T47D (cell line): ENCODE results near the gene WDR47.
"Not testable (repeated sequence)": the region's sequence is repeated elsewhere in the genome, so short reads cannot be mapped to it uniquely, and the experiment has no call there.

Experiments
- DNase-seq, 2 experiments: peaks; one replicate each; pipeline versions ENCODE4 v3.0.0 to v3.0.0-alpha.2; 2011 to 2012; ENCODE audit warnings: low read depth in 1 of 2, low spot score in 1 of 2
- JUND ChIP-seq: IDR thresholded peaks from 2 replicates; pipeline ENCODE4 v1.6.1; 2012; ENCODE audit warnings: low read depth
- in situ Hi-C: cut with HindIII; loops from 2 replicates; pipeline ENCODE4 v1.10.0; 2016; ENCODE audit warnings: low sequenced_read_pairs, low pct_unique_long_range_greater_than_20kb

Gene WDR47

GRCh38 chr1:109045595-109045994 is 3.7 kb upstream of the WDR47 start:
- no peak for DNase-seq
- in situ Hi-C loops, result no loop called here
- no peak for TF ChIP-seq JUND

GRCh38 chr1:109040989-109041620 is 797 bp downstream of the WDR47 start:
- TF ChIP-seq JUND, result no peak
- in situ Hi-C loops, result no loop called here
- no peak for DNase-seq

- in situ Hi-C loops, result no loop called here
- no peak for TF ChIP-seq JUND
Observed at GRCh38 chr1:109040627-109040988, 1.3 kb downstream of the WDR47 start.

GRCh38 chr1:109034382-109034781 is 7.5 kb downstream of the WDR47 start:
- TF ChIP-seq JUND, result no peak
- no peak for DNase-seq
- in situ Hi-C loops, result no loop called here

More at GRCh38 chr1:109040627-109040988, 1.3 kb downstream of the WDR47 start:
- DNase-seq, result no peak

GRCh38 chr1:109029493-109029892 is 12.4 kb downstream of the WDR47 start:
- in situ Hi-C loops, DNase-seq: not testable (repeated sequence)

- DNase-seq, result no peak
- no peak for TF ChIP-seq JUND
- in situ Hi-C loops, result no loop called here
Observed at GRCh38 chr1:109027841-109028240, 14.1 kb downstream of the WDR47 start.

- in situ Hi-C loops, result no loop called here
- no peak for DNase-seq
- TF ChIP-seq JUND, result no peak
Observed at GRCh38 chr1:109025694-109026093, 16.2 kb downstream of the WDR47 start.

GRCh38 chr1:109024646-109025045 is 17.3 kb downstream of the WDR47 start:
- no peak for DNase-seq
- no peak for TF ChIP-seq JUND
- in situ Hi-C loops, result no loop called here

GRCh38 chr1:109020693-109021257 is 21.1 kb downstream of the WDR47 start:
- DNase-seq, result no peak
- in situ Hi-C loops, result no loop called here
- no peak for TF ChIP-seq JUND

GRCh38 chr1:109017719-109018118 is 24.2 kb downstream of the WDR47 start:
- DNase-seq, in situ Hi-C loops: not testable (repeated sequence)

- DNase-seq, result no peak
- in situ Hi-C loops, result no loop called here
- no peak for TF ChIP-seq JUND
Observed at GRCh38 chr1:109017134-109017533, 24.8 kb downstream of the WDR47 start.

- no peak for TF ChIP-seq JUND
- in situ Hi-C loops, result no loop called here
- DNase-seq, result no peak
Observed at GRCh38 chr1:109011335-109011734, 30.6 kb downstream of the WDR47 start.

- DNase-seq, in situ Hi-C loops: not testable (repeated sequence)
Observed at GRCh38 chr1:108996622-108997021, 45.3 kb downstream of the WDR47 start.

GRCh38 chr1:108983114-108983513 is 58.8 kb downstream of the WDR47 start:
- no peak for TF ChIP-seq JUND
- DNase-seq, result no peak
- in situ Hi-C loops, result no loop called here

GRCh38 chr1:108976658-108977057 is 65.2 kb downstream of the WDR47 start:
- DNase-seq, result no peak
- no peak for TF ChIP-seq JUND
- in situ Hi-C loops, result no loop called here
